GM18873 (cell line): ENCODE results near the gene ZNF680.
"Not testable (repeated sequence)": the region's sequence is repeated elsewhere in the genome, so short reads cannot be mapped to it uniquely, and the experiment has no call there.

Experiments used
- ATAC-seq: cut with Tn5 transposase; IDR thresholded peaks from one replicate; pipeline ENCODE4 v1.9.1; 2021; ENCODE audit warnings: mild to moderate bottlenecking, moderate library complexity, moderate number of reproducible peaks; ENCODE audit not compliant: unreplicated experiment, low FRiP score

ZNF680 gene

DNA sequence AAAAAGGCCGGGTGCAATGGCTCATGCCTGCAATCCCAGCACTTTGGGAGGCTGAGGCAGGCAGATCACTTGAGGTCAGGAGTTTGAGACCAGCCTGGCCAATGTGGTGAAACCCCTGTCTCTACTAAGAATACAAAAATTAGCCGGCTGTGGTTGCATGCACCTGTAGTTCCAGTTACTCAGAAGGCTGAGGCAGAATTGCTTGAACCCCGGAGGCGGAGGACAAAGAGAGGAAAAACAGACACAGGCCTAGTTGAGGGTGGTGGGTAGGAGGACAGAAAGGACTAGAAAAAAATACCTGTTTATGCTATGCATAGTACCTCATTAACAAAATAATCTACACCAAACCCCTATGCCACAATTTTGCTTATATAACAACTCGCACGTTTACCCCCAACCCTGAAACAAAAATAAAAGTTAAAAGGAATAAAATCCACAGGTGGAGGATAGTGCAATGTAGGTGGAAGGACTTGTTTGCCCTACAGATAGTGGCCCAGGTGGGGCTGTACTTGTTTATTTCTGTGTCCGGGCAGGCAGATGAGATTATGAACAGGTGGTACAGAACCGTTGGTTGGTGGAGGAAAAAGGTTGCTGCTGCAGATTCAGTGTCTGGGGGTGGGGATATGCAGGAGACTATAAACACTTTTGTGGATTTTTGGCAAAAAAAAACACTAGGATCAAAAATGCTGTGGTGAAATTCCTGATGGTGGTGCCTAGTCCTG lies 5.1 kb downstream of the ZNF680 start:
- ATAC-seq, result no peak

DNA sequence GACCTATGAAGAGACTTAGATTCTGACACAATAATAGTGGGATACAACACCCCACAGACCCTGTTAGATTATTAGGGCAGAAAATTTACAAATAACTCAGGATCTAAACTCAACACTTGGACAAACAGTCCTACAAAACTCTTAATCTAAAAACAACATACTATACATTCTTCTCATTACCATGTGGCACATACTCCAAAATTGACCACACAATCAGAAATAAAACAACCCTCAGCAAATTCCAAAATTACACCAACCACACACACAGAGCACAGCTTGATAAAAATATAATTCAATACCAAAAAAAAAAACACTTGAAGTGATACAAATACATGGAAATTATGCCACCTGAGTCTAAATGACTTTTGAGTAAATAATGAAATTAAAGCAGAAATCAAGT lies 7.8 kb downstream of the ZNF680 start:
- no peak for ATAC-seq

DNA sequence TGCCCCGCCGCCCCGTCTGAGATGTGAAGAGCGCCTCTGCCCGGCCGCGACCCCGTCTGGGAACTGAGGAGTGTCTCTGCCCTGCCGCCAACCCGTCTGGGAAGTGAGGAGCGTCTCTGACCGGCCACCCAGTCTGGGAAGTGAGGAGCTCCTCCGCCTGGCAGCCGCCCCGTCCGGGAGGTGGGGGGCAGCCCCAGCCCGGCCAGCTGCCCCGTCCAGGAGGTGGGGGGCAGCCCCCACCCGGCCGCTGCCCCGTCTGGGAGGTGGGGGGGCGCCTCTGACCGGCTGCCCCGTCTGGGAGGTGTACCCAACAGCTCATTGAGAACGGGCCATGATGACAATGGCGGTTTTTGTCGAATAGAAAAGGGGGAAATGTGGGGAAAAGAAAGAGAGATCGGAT lies 8.7 kb downstream of the ZNF680 start:
- ATAC-seq, result not testable (repeated sequence)

DNA sequence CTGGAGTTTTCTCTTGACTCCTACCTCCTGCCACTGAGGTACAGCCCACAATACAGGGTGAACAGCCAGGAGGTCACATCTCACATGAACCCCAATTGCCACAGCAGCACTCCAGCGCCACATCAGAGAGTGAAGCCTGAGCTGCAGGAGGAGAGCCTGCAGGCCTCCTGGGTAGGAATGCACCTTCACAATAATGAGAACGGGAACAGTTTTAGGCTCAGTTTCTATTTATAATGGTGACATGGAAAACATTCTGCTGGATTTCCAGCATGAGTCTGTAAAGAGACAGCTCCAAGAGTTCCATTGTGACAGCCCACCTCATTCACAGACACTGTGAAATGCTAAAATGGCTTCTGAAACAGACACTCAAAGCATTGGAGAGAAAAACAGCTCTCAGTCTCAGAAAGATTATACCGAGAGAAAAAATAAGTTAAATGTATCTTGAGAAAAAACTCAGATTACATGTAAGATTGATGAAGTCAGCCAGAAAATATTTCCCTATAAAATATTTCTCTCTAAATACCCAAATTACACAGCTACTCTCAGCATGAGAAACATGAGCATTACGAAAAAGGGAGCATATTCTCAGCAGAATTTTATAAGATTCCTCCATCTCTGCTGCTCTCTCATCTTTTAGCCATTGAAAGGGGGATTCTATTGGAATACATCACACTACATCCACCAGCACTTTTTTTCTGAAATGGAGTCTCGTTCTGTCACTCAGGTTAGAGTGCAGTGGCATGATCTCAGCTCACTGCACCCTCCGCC lies 11.3 kb downstream of the ZNF680 start:
- no peak for ATAC-seq

DNA sequence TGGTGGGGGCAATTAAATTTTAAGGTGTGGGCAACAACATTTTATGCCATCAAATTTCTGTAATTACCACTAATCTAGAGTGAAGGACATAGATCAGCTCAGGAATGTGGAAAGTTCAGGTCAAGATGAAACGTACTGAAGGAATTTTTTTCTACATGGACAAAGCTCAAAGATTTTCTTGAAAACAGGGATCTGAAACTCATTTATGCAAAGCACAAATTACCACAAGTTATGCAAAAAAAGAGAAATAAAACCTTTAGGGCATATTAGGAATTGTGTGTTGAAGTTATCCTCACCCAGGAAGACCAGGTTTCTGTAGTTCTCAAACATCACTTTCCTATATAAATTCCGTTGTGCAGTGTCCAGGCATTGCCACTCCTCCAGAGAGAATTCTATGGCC lies 18.9 kb downstream of the ZNF680 start:
- ATAC-seq, result no peak

DNA sequence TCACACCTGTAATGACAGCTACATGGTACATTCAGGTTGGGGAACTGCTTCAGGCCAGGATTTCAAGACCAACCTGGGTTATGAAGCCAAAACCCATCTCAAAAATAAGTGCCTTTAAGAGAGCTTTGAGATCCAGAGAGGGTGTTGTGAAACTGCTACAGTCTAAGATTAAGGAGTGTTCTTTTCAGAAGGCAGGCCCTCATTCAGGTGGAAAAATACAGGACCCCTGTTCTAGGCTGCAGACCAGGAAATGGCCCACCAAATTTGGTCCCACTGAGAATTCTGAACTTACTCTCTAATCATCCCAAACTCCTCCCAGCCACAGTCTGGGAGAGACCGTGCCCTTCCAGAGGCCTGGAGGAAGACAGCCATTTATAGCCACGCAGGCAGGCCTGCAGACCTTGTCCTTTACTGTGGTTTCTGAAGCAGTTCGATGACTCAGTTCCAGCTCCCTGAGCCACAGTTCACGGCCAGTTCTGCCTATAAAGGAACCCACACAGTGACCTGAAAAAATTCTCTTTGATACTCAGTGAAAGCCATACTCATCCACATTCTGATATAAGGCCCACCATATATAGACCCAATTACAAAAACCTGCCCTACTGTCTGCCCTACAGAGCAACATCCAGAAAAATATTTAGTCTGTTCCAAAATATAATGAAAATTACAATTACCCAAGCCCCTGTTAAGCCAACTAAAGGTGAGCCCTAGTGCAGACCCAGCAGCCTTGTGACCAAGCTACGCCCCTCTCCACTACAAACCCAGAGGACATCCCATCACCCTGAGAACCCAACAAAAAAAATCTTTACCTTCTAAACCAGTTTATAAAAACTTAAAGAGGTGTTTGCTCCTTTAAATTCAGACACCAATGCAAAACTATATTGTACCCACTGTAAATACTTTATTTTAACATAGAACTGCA lies 21.2 kb downstream of the ZNF680 start:
- ATAC-seq, result no peak

DNA sequence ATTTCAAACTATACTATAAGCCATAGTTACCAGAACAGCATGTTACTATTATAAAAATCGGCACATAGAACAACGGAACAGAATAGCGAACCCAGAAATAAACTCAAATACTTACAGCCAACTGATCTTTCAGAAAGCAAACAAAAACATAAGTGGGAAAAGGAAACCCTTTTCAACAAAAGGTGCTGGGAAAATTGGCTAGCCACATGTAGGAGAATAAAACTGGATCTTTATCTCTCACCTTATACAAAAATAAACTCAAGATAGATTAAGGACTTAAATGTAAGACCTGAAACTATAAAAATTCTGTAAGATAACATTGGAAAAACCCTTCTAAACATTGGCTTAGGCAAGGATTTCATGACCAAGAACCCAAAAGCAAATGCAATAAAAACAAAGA lies 29.1 kb downstream of the ZNF680 start:
- no peak for ATAC-seq

DNA sequence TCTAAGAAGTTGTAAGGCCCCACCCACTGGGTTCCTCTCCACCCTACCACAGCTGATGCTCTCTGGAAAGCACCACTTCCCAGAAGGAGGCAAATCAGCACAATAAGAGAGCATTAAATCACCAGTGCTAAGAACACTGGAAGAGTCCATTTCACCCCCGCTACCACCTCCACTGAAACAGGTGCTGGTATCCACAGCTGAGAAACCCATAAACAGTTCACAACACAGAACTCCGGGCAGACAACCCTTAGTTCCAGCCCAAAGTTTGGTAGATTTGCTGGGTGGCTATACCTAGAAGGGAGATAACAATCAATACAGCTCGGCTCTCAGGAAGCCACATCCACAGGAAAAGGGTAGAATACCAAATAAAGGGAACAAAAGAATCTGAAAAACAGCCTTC lies 34.1 kb downstream of the ZNF680 start:
- no peak for ATAC-seq

DNA sequence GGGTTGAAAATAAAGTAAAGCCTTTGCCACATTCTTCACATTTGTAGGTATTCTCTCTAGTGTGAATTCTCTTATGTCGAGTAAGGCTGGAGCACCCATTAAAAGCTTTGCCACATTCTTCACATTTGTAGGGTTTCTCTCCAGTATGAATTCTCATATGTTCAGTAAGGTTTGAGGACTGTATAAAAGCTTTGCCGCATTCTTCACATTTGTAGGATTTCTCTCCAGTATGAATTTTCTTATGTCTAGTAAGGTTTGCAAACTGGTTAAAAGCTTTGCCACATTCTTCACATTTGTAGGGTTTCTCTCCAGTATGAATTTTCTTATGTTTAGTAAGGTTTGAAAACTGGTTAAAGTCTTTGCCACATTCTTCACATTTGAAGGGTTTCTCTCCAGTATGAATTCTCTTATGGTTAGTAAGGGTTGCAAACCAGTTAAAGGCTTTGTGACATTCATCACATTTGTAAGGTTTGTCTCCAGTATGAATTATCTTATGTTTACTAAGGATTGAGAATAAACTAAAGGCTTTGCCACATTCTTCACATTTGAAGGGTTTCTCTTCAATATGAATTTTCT lies 41.4 kb downstream of the ZNF680 start:
- ATAC-seq, result no peak

DNA sequence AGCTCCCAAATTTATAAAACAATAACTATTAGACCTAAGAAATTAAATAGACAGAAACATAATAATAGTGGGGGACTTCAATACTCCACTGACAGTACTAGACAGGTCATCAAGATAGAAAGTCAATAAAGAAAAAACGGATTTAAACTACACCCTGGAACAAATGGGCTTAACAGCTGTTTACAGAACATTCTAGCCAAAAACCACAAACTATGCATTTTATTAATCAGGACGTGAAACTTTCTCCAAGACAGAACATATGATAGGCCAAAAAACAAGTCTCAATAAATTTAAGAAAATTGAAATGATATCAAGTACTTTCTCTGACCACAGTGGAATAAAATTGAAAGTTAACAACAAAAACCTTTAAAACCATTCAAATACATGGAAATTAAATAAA lies 46.4 kb downstream of the ZNF680 start:
- no peak for ATAC-seq

DNA sequence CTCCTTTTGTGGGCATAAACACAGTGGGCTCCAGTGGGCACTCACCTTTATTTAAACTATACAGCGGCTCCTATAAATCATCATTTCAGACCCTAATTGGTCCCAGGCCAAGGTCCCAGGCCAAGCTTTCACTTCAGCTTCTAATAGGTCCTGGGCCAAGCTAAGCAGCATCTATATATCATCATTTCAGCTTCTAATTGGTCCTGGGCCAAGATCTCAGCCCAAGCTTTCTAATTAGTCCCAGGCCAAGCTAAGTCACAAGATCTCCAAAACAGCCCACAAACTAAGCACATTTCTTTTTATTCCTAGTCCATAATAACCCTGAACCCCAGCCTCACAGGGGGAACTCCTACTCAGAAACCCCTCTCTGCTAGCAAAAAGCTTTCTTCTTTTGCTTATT lies 47.1 kb downstream of the ZNF680 start:
- no peak for ATAC-seq

DNA sequence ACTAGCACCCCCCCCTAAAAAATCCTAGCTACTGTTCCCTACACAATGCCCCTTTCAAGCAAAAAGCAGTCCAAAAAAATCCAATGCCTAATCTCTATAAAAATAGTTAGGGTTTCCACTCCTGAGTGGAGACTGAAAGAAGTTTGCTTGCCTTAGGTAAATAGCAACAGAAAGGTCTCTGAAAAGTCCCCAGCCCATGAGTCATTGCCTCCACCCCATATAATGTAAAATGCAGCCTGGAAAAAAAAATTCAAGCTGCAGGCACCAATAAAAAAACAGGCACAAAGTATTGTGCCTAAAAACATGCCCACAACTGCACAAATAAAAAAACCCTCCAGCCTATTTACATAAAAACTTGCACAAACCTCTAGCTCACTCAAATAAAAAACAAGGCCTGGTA lies 47.5 kb downstream of the ZNF680 start:
- ATAC-seq, result no peak

DNA sequence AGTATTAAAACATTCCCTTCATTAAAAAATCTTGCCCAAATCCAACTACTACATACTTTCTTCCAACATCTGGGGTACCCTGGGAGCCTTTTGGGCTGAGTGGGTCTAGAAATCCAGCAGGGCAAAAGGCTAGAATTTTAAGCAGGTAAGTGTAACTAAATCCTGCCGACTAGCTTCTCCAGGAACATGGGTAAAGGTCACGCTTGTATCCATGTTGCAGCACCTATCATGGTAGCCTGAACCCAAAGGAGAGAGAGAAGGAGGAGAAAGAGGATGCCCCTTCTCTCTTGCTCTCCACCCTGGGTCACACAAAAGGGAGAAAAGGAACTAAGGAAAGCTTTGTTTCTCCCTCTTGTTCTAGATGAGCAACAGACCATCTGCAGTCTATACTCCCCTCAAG lies 53.3 kb downstream of the ZNF680 start:
- ATAC-seq, result no peak

DNA sequence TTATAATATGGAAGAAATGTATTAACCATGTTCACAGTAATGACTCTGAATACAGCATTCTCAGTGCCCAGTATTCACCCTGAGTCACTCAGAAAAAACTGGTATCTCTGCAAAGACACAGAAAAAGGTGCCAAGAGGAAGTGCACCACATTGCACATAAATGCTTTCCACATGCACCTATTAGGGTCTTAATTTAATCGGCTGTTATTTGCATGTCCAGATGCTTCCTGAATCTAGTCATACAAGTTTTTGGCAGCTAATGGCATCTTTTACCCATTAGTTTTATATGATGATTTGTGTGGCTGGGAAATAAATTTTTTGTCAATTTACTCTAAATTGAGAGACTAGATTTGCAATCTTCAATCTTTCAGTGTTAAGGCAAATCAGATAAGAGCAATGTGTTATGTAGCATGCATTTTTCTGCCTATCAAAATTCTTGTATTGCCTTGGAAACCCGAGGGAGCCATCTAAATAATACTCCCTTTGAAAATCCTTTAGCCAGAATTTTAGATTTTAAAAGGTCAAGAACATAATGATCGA lies 58.2 kb downstream of the ZNF680 start:
- ATAC-seq, result no peak

DNA sequence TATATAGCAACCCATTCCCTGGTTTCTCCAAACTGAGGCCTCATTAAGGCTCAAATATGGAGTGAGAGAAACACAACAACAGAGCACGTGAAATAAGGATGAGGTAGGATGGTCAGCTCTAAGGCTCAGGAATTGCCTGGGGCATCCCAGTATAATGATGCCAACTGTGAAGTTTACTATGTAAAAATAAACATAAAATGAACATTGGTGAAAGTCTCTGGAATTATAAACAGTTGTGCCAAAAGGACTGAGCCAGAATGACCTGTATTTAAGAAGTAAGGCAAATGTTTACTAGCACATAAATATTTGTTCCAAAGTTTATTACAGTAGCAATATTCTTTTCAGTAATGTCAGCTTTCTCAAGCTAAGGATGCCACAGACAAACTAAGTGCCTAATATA lies 64.6 kb downstream of the ZNF680 start:
- no peak for ATAC-seq

DNA sequence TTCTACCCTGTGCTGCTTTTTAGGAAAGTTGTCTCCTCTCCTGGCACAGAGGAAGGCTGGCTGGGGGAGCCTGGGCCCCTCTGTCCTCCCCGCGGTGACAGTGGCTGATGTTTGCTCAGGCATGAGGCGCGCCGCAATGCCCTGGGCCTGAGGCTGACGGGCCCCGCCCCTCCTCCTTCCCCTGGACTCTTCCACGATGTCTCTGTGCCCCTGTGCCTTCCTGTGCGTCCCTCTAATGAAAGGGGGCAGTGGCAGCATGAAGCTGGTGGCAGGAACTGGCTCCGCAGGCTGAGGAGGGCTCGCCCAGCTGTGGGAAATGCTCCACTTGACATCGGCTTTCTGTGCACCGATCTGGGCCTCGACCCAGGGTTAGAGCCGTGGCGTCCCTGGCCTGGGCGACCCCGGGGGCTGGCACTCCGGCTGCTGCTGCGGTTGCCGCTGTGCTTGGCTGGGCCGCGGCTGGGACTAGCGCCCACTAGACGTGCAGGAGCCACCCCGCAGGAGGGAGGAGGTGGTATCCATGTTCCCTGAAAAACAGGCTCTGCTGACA lies 67.9 kb downstream of the ZNF680 start:
- no peak for ATAC-seq

DNA sequence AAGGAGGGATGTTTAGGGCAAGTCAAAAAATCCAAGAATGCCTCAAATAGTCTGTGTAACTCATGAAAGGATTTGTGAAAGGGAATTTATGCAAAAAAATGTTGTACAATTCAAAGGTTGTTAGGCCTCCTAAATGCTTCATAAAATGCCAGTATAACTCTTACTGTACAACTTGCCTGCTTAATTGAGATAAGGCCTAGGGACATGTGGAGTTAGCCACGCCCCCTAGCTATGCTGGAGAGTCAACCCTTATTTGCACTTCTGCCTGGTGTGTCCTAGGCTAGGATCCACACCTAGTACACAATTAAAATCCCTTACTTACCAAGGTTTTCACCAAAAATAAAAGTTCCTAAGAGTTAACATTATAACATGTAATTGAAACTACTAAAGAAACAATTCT lies 77.2 kb downstream of the ZNF680 start:
- ATAC-seq, result no peak
